ENCODE measurements around the gene CHD9NB. TPM values are rescaled to one million over a fixed set of nuclear protein-coding genes. Genes with fewer than 3 reads are reported as not detected.
A peak's percentile ranks its signal among the peaks of the same experiment; 100 is the strongest.
"Not testable (repeated sequence)": the region's sequence is repeated elsewhere in the genome, so short reads cannot be mapped to it uniquely, and the experiment has no call there.

The CHD9NB gene
- total RNA-seq, 2 donors from 2014 or later = 0.47 to 0.94 TPM

GRCh38 chr16:53085369-53085843 lies 32.7 kb upstream of the CHD9NB start:
- DNase-seq = peak; percentile 33
- peak in 1 of 2 donors; percentile 1 for ATAC-seq
- intact Hi-C loops (cut with DNase I) = no loop called here

- intact Hi-C loops (cut with DNase I) = no loop called here
- ATAC-seq (peak in 1 of 2 donors; percentile 53), DNase-seq (no peak)
Measured at GRCh38 chr16:53084746-53085334, 32.1 kb upstream of the CHD9NB start.

GRCh38 chr16:53084141-53084541 lies 31.4 kb upstream of the CHD9NB start:
- ATAC-seq = no peak
- no peak for DNase-seq

GRCh38 chr16:53083119-53083518 lies 30.4 kb upstream of the CHD9NB start:
- ATAC-seq (peak in 1 of 2 donors; percentile 10), DNase-seq (no peak)
- intact Hi-C loops (cut with DNase I) = no loop called here

More at GRCh38 chr16:53084141-53084541, 31.4 kb upstream of the CHD9NB start:
- intact Hi-C loops (cut with DNase I) = no loop called here

- DNase-seq = no peak
- intact Hi-C loops (cut with DNase I) = no loop called here
- ATAC-seq = no peak
Measured at GRCh38 chr16:53082509-53082908, 29.8 kb upstream of the CHD9NB start.

- no peak for ATAC-seq
- intact Hi-C loops (cut with DNase I) = no loop called here
- DNase-seq = no peak
Measured at GRCh38 chr16:53081686-53082407, 29.1 kb upstream of the CHD9NB start.

- ATAC-seq = peak; percentile 2 to 26
- DNase-seq = no peak
- intact Hi-C loops (cut with DNase I) = no loop called here
Measured at GRCh38 chr16:53081032-53081424, 28.3 kb upstream of the CHD9NB start.

- ATAC-seq (peak; percentile 81 to 94), DNase-seq (peak; percentile 77)
- intact Hi-C loops (cut with DNase I) = no loop called here
Measured at GRCh38 chr16:53080345-53081031, 27.8 kb upstream of the CHD9NB start.

GRCh38 chr16:53078765-53079485 lies 26.2 kb upstream of the CHD9NB start:
- ATAC-seq (no peak), DNase-seq (no peak)
- intact Hi-C loops (cut with DNase I) = no loop called here

- ATAC-seq = no peak
- no peak for DNase-seq
- intact Hi-C loops (cut with DNase I) = no loop called here
Measured at GRCh38 chr16:53078247-53078646, 25.6 kb upstream of the CHD9NB start.

GRCh38 chr16:53075461-53075860 lies 22.8 kb upstream of the CHD9NB start:
- ATAC-seq; DNase-seq; intact Hi-C loops (cut with DNase I): not testable (repeated sequence)

GRCh38 chr16:53074296-53074695 lies 21.6 kb upstream of the CHD9NB start:
- DNase-seq; intact Hi-C loops (cut with DNase I); ATAC-seq: not testable (repeated sequence)

- no peak for ATAC-seq
- intact Hi-C loops (cut with DNase I) = no loop called here
- no peak for DNase-seq
Measured at GRCh38 chr16:53073022-53073421, 20.3 kb upstream of the CHD9NB start.

GRCh38 chr16:53071748-53072301 lies 19.1 kb upstream of the CHD9NB start:
- DNase-seq (peak; percentile 77), ATAC-seq (peak; percentile 88 to 93)
- intact Hi-C loops (cut with DNase I) = no loop called here

- no peak for DNase-seq
- intact Hi-C loops (cut with DNase I) = no loop called here
- no peak for ATAC-seq
Measured at GRCh38 chr16:53069772-53070171, 17.1 kb upstream of the CHD9NB start.

- ATAC-seq (no peak), DNase-seq (no peak)
- intact Hi-C loops (cut with DNase I) = no loop called here
Measured at GRCh38 chr16:53068423-53068833, 15.7 kb upstream of the CHD9NB start.

GRCh38 chr16:53067675-53068074 lies 15.0 kb upstream of the CHD9NB start:
- DNase-seq (no peak), ATAC-seq (no peak)
- intact Hi-C loops (cut with DNase I) = no loop called here

- intact Hi-C loops (cut with DNase I) = no loop called here
- DNase-seq = no peak
- peak; percentile 63 to 74 for ATAC-seq
Measured at GRCh38 chr16:53065461-53066061, 12.9 kb upstream of the CHD9NB start.

- ATAC-seq (no peak), DNase-seq (no peak)
- intact Hi-C loops (cut with DNase I) = no loop called here
Measured at GRCh38 chr16:53064081-53064578, 11.4 kb upstream of the CHD9NB start.
